ENCODE data around the gene PRR19. TPM values are rescaled to one million over a fixed set of nuclear protein-coding genes. Genes with fewer than 3 reads are reported as not detected.
A peak's percentile ranks its signal among the peaks of the same experiment; 100 is the strongest.

PRR19 gene
- polyA plus RNA-seq, 1 donor from 2014 or later, result 2.4 TPM

DNA sequence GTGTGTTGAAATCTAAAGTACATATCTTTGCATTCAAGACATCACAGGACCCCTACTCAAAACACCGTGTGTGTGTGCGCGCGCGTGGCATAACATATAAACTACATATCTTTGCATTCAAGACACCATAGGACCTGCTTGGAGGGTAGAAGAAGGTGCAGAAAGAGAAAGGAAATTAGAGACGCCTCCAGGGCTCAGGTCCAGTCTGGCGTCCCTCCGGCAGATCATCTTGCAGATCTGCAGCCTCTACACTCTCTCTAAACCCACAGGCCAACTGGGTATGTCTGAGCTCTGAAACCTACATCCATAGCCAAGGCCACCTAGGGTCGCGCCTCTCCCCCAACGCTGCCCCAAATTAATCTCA lies 1.2 kb downstream of the PRR19 start:
- Histone ChIP-seq H3F3A (ENCODE audit: insufficient read depth, low read length, poor library complexity, severe bottlenecking) (no peaks in the 10 kb centered on the region), H3K27ac (ENCODE audit: low read length) (peak overlapping the region; percentile 93), H2AFZ (ENCODE audit: low read depth, low read length) (peak overlapping the region; percentile 58), H3K9me3 (ENCODE audit: low read length) (no peaks in the 10 kb centered on the region), H3K4me3 (ENCODE audit: low read length) (peak overlapping the region; percentile 96), H3K79me2 (replicated peaks; ENCODE audit: insufficient read depth, low read length) (peaks cover 26% of the 10 kb centered on the region), H4K20me1 (ENCODE audit: insufficient read depth) (no peaks in the 10 kb centered on the region), H3K36me3 (ENCODE audit: insufficient read depth, low read length) (no peaks in the 10 kb centered on the region), H3K9me2 (ENCODE audit: insufficient read depth, low read length) (no peaks in the 10 kb centered on the region), H3K9ac (ENCODE audit: low read length) (peak overlapping the region; percentile 99), H3K4me2 (ENCODE audit: low read length) (peak overlapping the region; percentile 54), H3K27me3 (ENCODE audit: insufficient read depth, low read depth, low read length) (no peaks in the 10 kb centered on the region)
- TF ChIP-seq, protein P1, sequence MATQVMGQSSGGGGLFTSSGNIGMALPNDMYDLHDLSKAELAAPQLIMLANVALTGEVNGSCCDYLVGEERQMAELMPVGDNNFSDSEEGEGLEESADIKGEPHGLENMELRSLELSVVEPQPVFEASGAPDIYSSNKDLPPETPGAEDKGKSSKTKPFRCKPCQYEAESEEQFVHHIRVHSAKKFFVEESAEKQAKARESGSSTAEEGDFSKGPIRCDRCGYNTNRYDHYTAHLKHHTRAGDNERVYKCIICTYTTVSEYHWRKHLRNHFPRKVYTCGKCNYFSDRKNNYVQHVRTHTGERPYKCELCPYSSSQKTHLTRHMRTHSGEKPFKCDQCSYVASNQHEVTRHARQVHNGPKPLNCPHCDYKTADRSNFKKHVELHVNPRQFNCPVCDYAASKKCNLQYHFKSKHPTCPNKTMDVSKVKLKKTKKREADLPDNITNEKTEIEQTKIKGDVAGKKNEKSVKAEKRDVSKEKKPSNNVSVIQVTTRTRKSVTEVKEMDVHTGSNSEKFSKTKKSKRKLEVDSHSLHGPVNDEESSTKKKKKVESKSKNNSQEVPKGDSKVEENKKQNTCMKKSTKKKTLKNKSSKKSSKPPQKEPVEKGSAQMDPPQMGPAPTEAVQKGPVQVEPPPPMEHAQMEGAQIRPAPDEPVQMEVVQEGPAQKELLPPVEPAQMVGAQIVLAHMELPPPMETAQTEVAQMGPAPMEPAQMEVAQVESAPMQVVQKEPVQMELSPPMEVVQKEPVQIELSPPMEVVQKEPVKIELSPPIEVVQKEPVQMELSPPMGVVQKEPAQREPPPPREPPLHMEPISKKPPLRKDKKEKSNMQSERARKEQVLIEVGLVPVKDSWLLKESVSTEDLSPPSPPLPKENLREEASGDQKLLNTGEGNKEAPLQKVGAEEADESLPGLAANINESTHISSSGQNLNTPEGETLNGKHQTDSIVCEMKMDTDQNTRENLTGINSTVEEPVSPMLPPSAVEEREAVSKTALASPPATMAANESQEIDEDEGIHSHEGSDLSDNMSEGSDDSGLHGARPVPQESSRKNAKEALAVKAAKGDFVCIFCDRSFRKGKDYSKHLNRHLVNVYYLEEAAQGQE (IDR thresholded peaks at IDR 0.05; ENCODE audit: borderline replicate concordance), result no peak
- TF ChIP-seq, protein P2, sequence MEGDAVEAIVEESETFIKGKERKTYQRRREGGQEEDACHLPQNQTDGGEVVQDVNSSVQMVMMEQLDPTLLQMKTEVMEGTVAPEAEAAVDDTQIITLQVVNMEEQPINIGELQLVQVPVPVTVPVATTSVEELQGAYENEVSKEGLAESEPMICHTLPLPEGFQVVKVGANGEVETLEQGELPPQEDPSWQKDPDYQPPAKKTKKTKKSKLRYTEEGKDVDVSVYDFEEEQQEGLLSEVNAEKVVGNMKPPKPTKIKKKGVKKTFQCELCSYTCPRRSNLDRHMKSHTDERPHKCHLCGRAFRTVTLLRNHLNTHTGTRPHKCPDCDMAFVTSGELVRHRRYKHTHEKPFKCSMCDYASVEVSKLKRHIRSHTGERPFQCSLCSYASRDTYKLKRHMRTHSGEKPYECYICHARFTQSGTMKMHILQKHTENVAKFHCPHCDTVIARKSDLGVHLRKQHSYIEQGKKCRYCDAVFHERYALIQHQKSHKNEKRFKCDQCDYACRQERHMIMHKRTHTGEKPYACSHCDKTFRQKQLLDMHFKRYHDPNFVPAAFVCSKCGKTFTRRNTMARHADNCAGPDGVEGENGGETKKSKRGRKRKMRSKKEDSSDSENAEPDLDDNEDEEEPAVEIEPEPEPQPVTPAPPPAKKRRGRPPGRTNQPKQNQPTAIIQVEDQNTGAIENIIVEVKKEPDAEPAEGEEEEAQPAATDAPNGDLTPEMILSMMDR (IDR thresholded peaks at IDR 0.05; ENCODE audit: poor library complexity, severe bottlenecking), result no peak
- no peak for TF ChIP-seq POLR2AphosphoS5 (IDR thresholded peaks at IDR 0.05)
- TF ChIP-seq TAF1 (IDR thresholded peaks at IDR 0.05; ENCODE audit: low read depth), result no peak
- TF ChIP-seq EP300 (conservative IDR thresholded peaks at IDR 0.05; ENCODE audit: poor library complexity, severe bottlenecking), result no peak
- TF ChIP-seq RAD21 (conservative IDR thresholded peaks at IDR 0.05), result no peak
- no peak for TF ChIP-seq EZH2 (IDR thresholded peaks at IDR 0.05; ENCODE audit: borderline replicate concordance, insufficient read depth, low read length, poor library complexity, severe bottlenecking)

DNA sequence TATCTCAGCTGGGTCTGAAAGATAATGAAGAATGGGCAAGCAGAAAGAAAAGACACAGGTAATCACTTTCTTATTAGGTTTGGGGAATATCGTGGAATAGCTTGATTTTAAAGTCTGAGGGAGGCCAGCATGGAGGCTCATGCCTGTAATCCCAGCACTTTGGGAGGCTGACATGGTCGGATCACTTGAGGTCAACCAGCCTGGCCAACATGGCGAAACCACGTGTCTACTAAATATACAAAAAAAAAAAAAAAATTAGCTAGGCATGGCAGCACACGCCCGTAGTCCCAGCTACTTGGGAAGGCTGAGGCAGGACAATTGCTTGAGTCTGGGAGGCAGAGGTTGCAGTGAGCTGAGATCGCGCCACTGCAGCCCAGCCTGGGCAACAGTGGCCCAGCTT lies 1.9 kb downstream of the PRR19 start:
- H4K20me1 ChIP-seq (ENCODE audit: insufficient read depth), result no peaks in the 10 kb centered on the region

More for the DNA sequence above, 1.9 kb downstream of the PRR19 start:
- Histone ChIP-seq H3K4me3 (ENCODE audit: low read length) (peak overlapping the region; percentile 96), H3K27me3 (ENCODE audit: insufficient read depth, low read depth, low read length) (no peaks in the 10 kb centered on the region), H3K27ac (ENCODE audit: low read length) (peak overlapping the region; percentile 93), H3K9ac (ENCODE audit: low read length) (no peak overlapping the region), H3K79me2 (replicated peaks; ENCODE audit: insufficient read depth, low read length) (peaks cover 26% of the 10 kb centered on the region), H3K9me3 (ENCODE audit: low read length) (no peaks in the 10 kb centered on the region), H3K4me2 (ENCODE audit: low read length) (no peak overlapping the region), H3K36me3 (ENCODE audit: insufficient read depth, low read length) (no peaks in the 10 kb centered on the region), H2AFZ (ENCODE audit: low read depth, low read length) (no peak overlapping the region), H3F3A (ENCODE audit: insufficient read depth, low read length, poor library complexity, severe bottlenecking) (no peaks in the 10 kb centered on the region), H3K9me2 (ENCODE audit: insufficient read depth, low read length) (no peaks in the 10 kb centered on the region)
- TF ChIP-seq, protein P2 (IDR thresholded peaks at IDR 0.05; ENCODE audit: poor library complexity, severe bottlenecking), result no peak
- no peak for TF ChIP-seq SMC3 (conservative IDR thresholded peaks at IDR 0.05; ENCODE audit: poor library complexity)

Data from neural cell (in vitro differentiated cells).